SU-DHL-6 (cell line): Measurements from ENCODE around the gene LRRC1.

Experiments
- H2AFZ ChIP-seq: fragments of 200-600 bp; sonication (generic); 2 replicates; pipeline ENCODE4 v1.6.1; 2014; ENCODE audit warnings: low read depth, mild to moderate bottlenecking, moderate library complexity, mixed read lengths, antibody characterized with exemption, low read length; ENCODE audit not compliant: severe bottlenecking
- H3F3A ChIP-seq: fragments of 200-600 bp; shearing (Covaris generic); 2 replicates; pipeline ENCODE4 v1.6.0; 2016; ENCODE audit warnings: antibody characterized with exemption, mild to moderate bottlenecking; ENCODE audit not compliant: insufficient read depth
- H3K27ac ChIP-seq: fragments of 200-600 bp; sonication (generic); 2 replicates; pipeline ENCODE4 v1.5.1; 2016; ENCODE audit warnings: low read depth, mild to moderate bottlenecking, low read length, moderate library complexity, mixed read lengths
- H3K27me3 ChIP-seq: fragments of 200-600 bp; sonication (generic), shearing (Covaris generic); 2 replicates; pipeline ENCODE4 v1.6.0; 2014; ENCODE audit warnings: mild to moderate bottlenecking, low read length
- H3K36me3 ChIP-seq: fragments of 200-600 bp; sonication (generic); 2 replicates; pipeline ENCODE4 v1.6.1; 2014; ENCODE audit warnings: mild to moderate bottlenecking, low read length, mixed read lengths
- H3K4me2 ChIP-seq: fragments of 300-600, 200-600 bp; shearing (Covaris generic), sonication (generic); 2 replicates; pipeline ENCODE4 v1.6.0; 2014; ENCODE audit warnings: low read length, low read depth, mild to moderate bottlenecking; ENCODE audit not compliant: poor library complexity, severe bottlenecking
- H3K4me3 ChIP-seq: fragments of 200-600 bp; sonication (generic); 2 replicates; pipeline ENCODE4 v1.5.1; 2014; ENCODE audit warnings: antibody characterized with exemption, low read length, mild to moderate bottlenecking, mixed read lengths; ENCODE audit not compliant: insufficient read depth, poor library complexity, severe bottlenecking
- H3K79me2 ChIP-seq: fragments of 200-600 bp; sonication (generic); 2 replicates; pipeline ENCODE4 v1.6.1; 2014; ENCODE audit warnings: mild to moderate bottlenecking, low read length, moderate library complexity; ENCODE audit not compliant: insufficient read depth
- H3K9ac ChIP-seq: fragments of 200-600 bp; sonication (generic); 2 replicates; pipeline ENCODE4 v1.7.0; 2014; ENCODE audit warnings: mild to moderate bottlenecking, low read length
- H3K9me2 ChIP-seq: fragments of 200-600 bp; sonication (generic); replicated peaks from 2 replicates; pipeline ENCODE4 v1.6.1; 2014; ENCODE audit warnings: low read length; ENCODE audit not compliant: insufficient read depth
- H3K9me3 ChIP-seq: fragments of 200-600 bp; sonication (generic); 2 replicates; pipeline ENCODE4 v1.6.1; 2014; ENCODE audit warnings: low read length, mixed read lengths; ENCODE audit not compliant: insufficient read depth
- H4K20me1 ChIP-seq: fragments of 200-600 bp; sonication (generic); 2 replicates; pipeline ENCODE4 v1.6.1; 2014; ENCODE audit warnings: low read depth, mild to moderate bottlenecking, antibody characterized with exemption, low read length, moderate library complexity, mixed read lengths
- EZH2phosphoT487 ChIP-seq: fragments of 200-600 bp; sonication (generic), shearing (Covaris generic); conservative IDR thresholded peaks from 2 replicates; pipeline ENCODE4 v1.6.1; 2018; ENCODE audit warnings: mild to moderate bottlenecking, antibody characterized with exemption, low read length, moderate library complexity, mixed read lengths
- TF ChIP-seq, protein P1 (sequence below): fragments of 200-600 bp; sonication (generic); IDR thresholded peaks from one replicate; pipeline ENCODE4 v1.5.1; 2017; ENCODE audit warnings: antibody characterized with exemption, mild to moderate bottlenecking, low read length, moderate library complexity; ENCODE audit not compliant: insufficient read depth, poor library complexity, severe bottlenecking

LRRC1 gene

DNA sequence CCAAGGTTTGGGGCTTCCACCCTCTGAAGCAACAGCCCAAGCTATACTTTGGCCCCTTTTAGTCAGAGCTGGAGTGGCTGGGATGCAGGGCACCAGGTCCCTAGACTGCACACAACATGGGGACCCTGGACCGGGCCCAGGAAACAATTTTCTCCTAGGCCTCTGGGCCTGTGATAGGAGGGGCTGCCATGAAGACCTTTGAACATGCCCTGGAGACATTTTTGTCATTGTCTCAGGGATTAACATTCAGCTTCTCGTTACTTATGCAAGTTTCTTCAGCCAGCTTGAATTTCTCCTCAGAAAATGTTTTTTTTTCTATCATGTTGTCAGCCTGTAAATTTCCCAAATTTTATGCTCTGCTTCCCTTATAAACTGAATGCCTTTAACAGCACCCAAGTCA is 82.3 kb downstream of the LRRC1 start:
- Histone ChIP-seq H3K27me3 (no peaks in the 10 kb centered on the region), H3K79me2 (no peaks in the 10 kb centered on the region), H3K27ac (no peak overlapping the region)

GRCh38 chr6:53878808-53879207 is 84.0 kb downstream of the LRRC1 start:
- no peak overlapping the region for H3K9ac ChIP-seq
- H4K20me1 ChIP-seq: no peaks in the 10 kb centered on the region
- no peaks in the 10 kb centered on the region for H3K79me2 ChIP-seq
- H3K27ac ChIP-seq: no peak overlapping the region
- no peak overlapping the region for H3K4me3 ChIP-seq
- H2AFZ ChIP-seq: no peak overlapping the region
- H3F3A ChIP-seq: no peaks in the 10 kb centered on the region
- no peaks in the 10 kb centered on the region for H3K9me3 ChIP-seq
- H3K4me2 ChIP-seq: no peak overlapping the region
- no peak for TF ChIP-seq EZH2phosphoT487
- TF ChIP-seq, protein P1, sequence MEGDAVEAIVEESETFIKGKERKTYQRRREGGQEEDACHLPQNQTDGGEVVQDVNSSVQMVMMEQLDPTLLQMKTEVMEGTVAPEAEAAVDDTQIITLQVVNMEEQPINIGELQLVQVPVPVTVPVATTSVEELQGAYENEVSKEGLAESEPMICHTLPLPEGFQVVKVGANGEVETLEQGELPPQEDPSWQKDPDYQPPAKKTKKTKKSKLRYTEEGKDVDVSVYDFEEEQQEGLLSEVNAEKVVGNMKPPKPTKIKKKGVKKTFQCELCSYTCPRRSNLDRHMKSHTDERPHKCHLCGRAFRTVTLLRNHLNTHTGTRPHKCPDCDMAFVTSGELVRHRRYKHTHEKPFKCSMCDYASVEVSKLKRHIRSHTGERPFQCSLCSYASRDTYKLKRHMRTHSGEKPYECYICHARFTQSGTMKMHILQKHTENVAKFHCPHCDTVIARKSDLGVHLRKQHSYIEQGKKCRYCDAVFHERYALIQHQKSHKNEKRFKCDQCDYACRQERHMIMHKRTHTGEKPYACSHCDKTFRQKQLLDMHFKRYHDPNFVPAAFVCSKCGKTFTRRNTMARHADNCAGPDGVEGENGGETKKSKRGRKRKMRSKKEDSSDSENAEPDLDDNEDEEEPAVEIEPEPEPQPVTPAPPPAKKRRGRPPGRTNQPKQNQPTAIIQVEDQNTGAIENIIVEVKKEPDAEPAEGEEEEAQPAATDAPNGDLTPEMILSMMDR: no peak
- no peaks in the 10 kb centered on the region for H3K27me3 ChIP-seq
- H3K9me2 ChIP-seq: no peaks in the 10 kb centered on the region
- H3K36me3 ChIP-seq: no peaks in the 10 kb centered on the region

More for the DNA sequence above, 82.3 kb downstream of the LRRC1 start:
- Histone ChIP-seq H3K4me3 (no peak overlapping the region), H3K4me2 (no peak overlapping the region), H3K9me3 (0 out of 2 replicates have a peak, but pooled peaks cover 4% of the 10 kb centered on the region), H3K9me2 (no peaks in the 10 kb centered on the region), H3F3A (no peaks in the 10 kb centered on the region), H2AFZ (no peak overlapping the region), H4K20me1 (no peaks in the 10 kb centered on the region), H3K36me3 (no peaks in the 10 kb centered on the region), H3K9ac (no peak overlapping the region)
- TF ChIP-seq, protein P1: no peak
- no peak for TF ChIP-seq EZH2phosphoT487

- Histone ChIP-seq H3K9me2 (no peaks in the 10 kb centered on the region), H4K20me1 (no peaks in the 10 kb centered on the region), H3K9me3 (no peaks in the 10 kb centered on the region), H3K4me2 (no peak overlapping the region), H3K4me3 (no peak overlapping the region), H3K27ac (no peak overlapping the region), H3K9ac (no peak overlapping the region), H3F3A (no peaks in the 10 kb centered on the region), H3K79me2 (no peaks in the 10 kb centered on the region), H2AFZ (no peak overlapping the region), H3K36me3 (no peaks in the 10 kb centered on the region), H3K27me3 (no peaks in the 10 kb centered on the region)
- no peak for TF ChIP-seq EZH2phosphoT487
- TF ChIP-seq, protein P1: no peak
These were observed 84.8 kb downstream of the LRRC1 start for GRCh38 chr6:53879608-53880007.

DNA sequence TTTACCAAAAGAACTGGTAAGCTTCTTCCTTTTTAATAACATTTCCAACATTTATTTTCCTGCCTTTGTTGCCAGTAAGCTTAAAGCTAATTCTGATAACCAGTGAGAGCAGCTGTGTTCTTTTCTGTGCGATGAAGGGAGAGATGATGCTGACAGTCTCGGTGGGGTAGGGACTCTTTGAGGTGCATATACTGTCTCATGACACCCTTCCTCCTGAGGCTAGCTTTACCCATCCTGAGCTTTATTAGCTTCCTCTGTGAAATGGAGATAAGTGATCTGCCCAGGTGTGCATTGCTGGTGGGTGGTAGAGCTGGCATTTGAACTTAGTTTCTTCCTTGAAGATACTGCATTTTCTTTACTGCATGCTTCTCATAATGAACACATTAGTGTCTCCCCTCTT is 92.5 kb downstream of the LRRC1 start:
- H3K9ac ChIP-seq: no peak overlapping the region
- no peaks in the 10 kb centered on the region for H3K27me3 ChIP-seq
- no peaks in the 10 kb centered on the region for H3K79me2 ChIP-seq
- no peak for TF ChIP-seq EZH2phosphoT487
- TF ChIP-seq, protein P1: no peak
- H3K9me2 ChIP-seq: no peaks in the 10 kb centered on the region
- no peak overlapping the region for H3K4me2 ChIP-seq
- no peak overlapping the region for H3K4me3 ChIP-seq
- no peaks in the 10 kb centered on the region for H4K20me1 ChIP-seq
- H2AFZ ChIP-seq: no peak overlapping the region
- H3K36me3 ChIP-seq: no peaks in the 10 kb centered on the region
- no peak overlapping the region for H3K27ac ChIP-seq
- no peaks in the 10 kb centered on the region for H3K9me3 ChIP-seq
- H3F3A ChIP-seq: peaks cover 5% of the 10 kb centered on the region; the same call in 1 of the 2 replicates
